ENCODE results near the gene SKP1.

SKP1 gene

GRCh38 chr5:134146651-134147518 lies 29.9 kb downstream of the SKP1 start:
- Histone ChIP-seq H3K36me3 (ENCODE audit: control insufficient read depth in 1 of 2, insufficient read depth in 2 of 2, low read length in 2 of 2) (peaks cover 48 to 73% of the 10 kb centered on the region in 2 experiments), H4K12ac (ENCODE audit: low read depth, low read length) (no peak overlapping the region), H3K79me2 (ENCODE audit: control insufficient read depth, insufficient read depth, low read length, poor library complexity) (peaks cover 4% of the 10 kb centered on the region), H3K4me3 (ENCODE audit: low read depth, low read length) (no peak overlapping the region), H3K79me1 (ENCODE audit: low read length) (no peaks in the 10 kb centered on the region), H3K9me3 (ENCODE audit: insufficient read depth, low read depth, low read length) (peaks cover 2% of the 10 kb centered on the region), H2AK5ac (ENCODE audit: low read length) (no peak overlapping the region), H3K27me3 (ENCODE audit: insufficient read depth, low read length) (no peaks in the 10 kb centered on the region), H2BK12ac (ENCODE audit: low read length) (no peak overlapping the region), H2AFZ (ENCODE audit: insufficient read depth, low read length, poor library complexity) (no peak overlapping the region), H2BK120ac (ENCODE audit: insufficient read depth, low read length, poor library complexity) (no peak overlapping the region), H2BK5ac (ENCODE audit: low read depth, low read length, poor library complexity) (no peak overlapping the region), H3K9ac (ENCODE audit: low read length) (no peak overlapping the region), H3K4me2 (ENCODE audit: low read length) (no peak overlapping the region), H3K14ac (ENCODE audit: low read length) (no peak overlapping the region), H4K91ac (ENCODE audit: low read depth, low read length) (no peak overlapping the region), H3K4me1 (ENCODE audit: control insufficient read depth in 1 of 2, insufficient read depth in 2 of 2, low read length in 2 of 2) (peaks cover 24 to 27% of the 10 kb centered on the region in 2 experiments), H3K4ac (ENCODE audit: low read depth, low read length) (no peak overlapping the region), H3K18ac (ENCODE audit: low read length) (no peak overlapping the region), H3K23ac (ENCODE audit: low read length) (no peak overlapping the region), H4K8ac (ENCODE audit: low read depth, low read length) (no peak overlapping the region), H3K27ac (ENCODE audit: low read depth, low read length) (no peak overlapping the region)
- no CpG with 5 or more reads among the region's 4 CpGs for WGBS (ENCODE audit: extremely low coverage, insufficient coverage, insufficient read length)
- DNase-seq = no peak

DNA sequence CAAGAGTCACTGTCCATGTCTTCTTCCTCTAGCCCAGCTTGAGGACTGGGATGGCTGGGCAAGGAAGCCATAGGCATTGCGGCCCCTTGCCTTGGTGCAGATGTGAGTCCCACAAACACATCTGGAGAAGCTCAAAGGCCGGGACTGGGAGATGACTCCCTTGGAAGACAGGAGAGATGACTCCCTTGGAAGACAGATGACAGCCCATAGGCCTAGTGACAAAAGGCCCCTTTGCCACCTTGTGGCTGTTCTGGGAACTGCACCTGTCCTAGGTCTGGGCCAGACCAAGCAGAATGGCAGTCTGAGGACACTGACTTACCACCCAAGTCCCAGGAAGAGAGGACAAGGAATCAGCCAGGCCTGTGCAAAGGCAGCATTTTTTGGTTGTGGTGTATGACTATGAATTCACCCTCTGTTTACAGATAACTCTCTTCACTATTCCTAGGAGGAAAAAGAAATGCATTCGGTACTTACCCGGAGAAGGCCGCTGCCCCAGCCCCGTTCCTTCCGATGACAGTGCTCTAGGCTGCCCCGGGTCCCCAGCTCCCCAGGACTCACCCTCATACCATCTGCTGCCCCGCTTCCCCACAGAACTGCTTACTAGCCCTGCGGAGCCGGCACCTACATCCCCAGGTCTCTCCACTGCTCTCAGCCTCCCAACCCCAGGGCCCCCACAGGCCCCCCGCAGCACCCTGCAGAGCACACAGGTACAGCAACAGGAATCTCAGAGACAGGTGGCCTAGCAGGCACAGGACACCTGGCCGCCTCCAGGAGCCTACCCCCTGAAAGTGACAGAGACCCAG lies 30.8 kb downstream of the SKP1 start:
- no peak overlapping the region for H2BK120ac ChIP-seq (ENCODE audit: insufficient read depth, low read length, poor library complexity)
- H4K91ac ChIP-seq (ENCODE audit: low read depth, low read length) = no peak overlapping the region
- H2AFZ ChIP-seq (ENCODE audit: insufficient read depth, low read length, poor library complexity) = no peak overlapping the region
- peak; percentile 86 to 97 for DNase-seq
- no peak overlapping the region for H2AK5ac ChIP-seq (ENCODE audit: low read length)
- peaks cover 53 to 76% of the 10 kb centered on the region in 2 experiments for H3K36me3 ChIP-seq (ENCODE audit: control insufficient read depth in 1 of 2, insufficient read depth in 2 of 2, low read length in 2 of 2)
- no peak overlapping the region for H3K9ac ChIP-seq (ENCODE audit: low read length)
- H3K79me2 ChIP-seq (ENCODE audit: control insufficient read depth, insufficient read depth, low read length, poor library complexity) = peaks cover 4% of the 10 kb centered on the region
- no peak overlapping the region for H4K8ac ChIP-seq (ENCODE audit: low read depth, low read length)
- H3K4me2 ChIP-seq (ENCODE audit: low read length) = no peak overlapping the region
- H3K9me3 ChIP-seq (ENCODE audit: insufficient read depth, low read depth, low read length) = peaks cover 2% of the 10 kb centered on the region
- H3K27me3 ChIP-seq (ENCODE audit: insufficient read depth, low read length) = no peaks in the 10 kb centered on the region
- H2BK5ac ChIP-seq (ENCODE audit: low read depth, low read length, poor library complexity) = no peak overlapping the region
- H3K4me3 ChIP-seq (ENCODE audit: low read depth, low read length) = no peak overlapping the region
- no peak overlapping the region for H3K4ac ChIP-seq (ENCODE audit: low read depth, low read length)
- H3K4me1 ChIP-seq (ENCODE audit: control insufficient read depth in 1 of 2, insufficient read depth in 2 of 2, low read length in 2 of 2) = peaks cover 24 to 28% of the 10 kb centered on the region in 2 experiments
- WGBS (ENCODE audit: extremely low coverage, insufficient coverage, insufficient read length) = no CpG with 5 or more reads among the region's 13 CpGs
- H3K18ac ChIP-seq (ENCODE audit: low read length) = no peak overlapping the region
- H3K27ac ChIP-seq (ENCODE audit: low read depth, low read length) = no peak overlapping the region
- H3K23ac ChIP-seq (ENCODE audit: low read length) = no peak overlapping the region
- H4K12ac ChIP-seq (ENCODE audit: low read depth, low read length) = no peak overlapping the region
- no peak overlapping the region for H2BK12ac ChIP-seq (ENCODE audit: low read length)
- no peak overlapping the region for H3K14ac ChIP-seq (ENCODE audit: low read length)
- H3K79me1 ChIP-seq (ENCODE audit: low read length) = no peaks in the 10 kb centered on the region

DNA sequence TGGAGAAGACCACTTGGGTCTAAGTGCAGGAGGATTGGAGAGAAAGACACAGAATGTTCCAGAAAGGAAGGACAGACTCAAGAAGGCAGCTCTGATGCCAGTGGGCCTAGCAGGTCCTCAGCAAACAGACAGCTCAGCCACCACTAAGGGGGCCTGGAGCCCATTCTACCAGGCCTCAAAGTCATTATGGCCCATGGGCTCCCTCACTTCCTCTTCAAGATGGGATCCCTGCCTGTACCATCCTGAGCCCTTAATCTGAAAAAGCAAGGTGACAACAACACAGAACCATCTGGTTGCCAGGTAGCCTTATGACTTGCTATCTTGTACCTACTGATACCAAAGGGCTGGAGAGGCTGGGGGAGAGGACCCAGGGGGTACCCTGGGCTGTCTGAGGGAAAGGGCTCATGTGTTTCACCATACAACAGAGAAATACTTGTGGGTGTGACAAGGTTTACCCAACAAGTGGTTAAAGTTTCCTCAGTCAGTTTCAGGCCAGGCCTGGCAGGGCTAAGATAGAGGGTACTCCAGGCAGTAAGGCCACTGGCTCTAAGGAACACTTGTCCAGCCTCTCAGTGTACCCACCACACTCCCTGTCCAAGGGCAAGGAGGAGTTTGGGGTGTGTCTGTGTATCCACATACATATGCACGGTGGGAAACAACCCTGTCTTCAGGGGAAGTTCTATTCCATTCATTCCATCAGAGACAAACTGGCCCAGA lies 31.6 kb downstream of the SKP1 start:
- no peak overlapping the region for H2BK5ac ChIP-seq (ENCODE audit: low read depth, low read length, poor library complexity)
- H3K9me3 ChIP-seq (ENCODE audit: insufficient read depth, low read depth, low read length) = peaks cover 2% of the 10 kb centered on the region
- peaks cover 56 to 74% of the 10 kb centered on the region in 2 experiments for H3K36me3 ChIP-seq (ENCODE audit: control insufficient read depth in 1 of 2, insufficient read depth in 2 of 2, low read length in 2 of 2)
- no peak overlapping the region for H3K14ac ChIP-seq (ENCODE audit: low read length)
- H2AFZ ChIP-seq (ENCODE audit: insufficient read depth, low read length, poor library complexity) = no peak overlapping the region
- no peaks in the 10 kb centered on the region for H3K79me1 ChIP-seq (ENCODE audit: low read length)
- H4K91ac ChIP-seq (ENCODE audit: low read depth, low read length) = no peak overlapping the region
- H3K4me3 ChIP-seq (ENCODE audit: low read depth, low read length) = no peak overlapping the region
- H4K12ac ChIP-seq (ENCODE audit: low read depth, low read length) = no peak overlapping the region
- no peaks in the 10 kb centered on the region for H3K27me3 ChIP-seq (ENCODE audit: insufficient read depth, low read length)
- H3K9ac ChIP-seq (ENCODE audit: low read length) = no peak overlapping the region
- no peak overlapping the region for H3K4ac ChIP-seq (ENCODE audit: low read depth, low read length)
- peak overlapping the region; percentile 7 for H3K27ac ChIP-seq (ENCODE audit: low read depth, low read length)
- DNase-seq = no peak
- peaks cover 28 to 32% of the 10 kb centered on the region in 2 experiments for H3K4me1 ChIP-seq (ENCODE audit: control insufficient read depth in 1 of 2, insufficient read depth in 2 of 2, low read length in 2 of 2)
- H3K23ac ChIP-seq (ENCODE audit: low read length) = no peak overlapping the region
- H2BK12ac ChIP-seq (ENCODE audit: low read length) = no peak overlapping the region
- WGBS (ENCODE audit: extremely low coverage, insufficient coverage, insufficient read length) = no CpG with 5 or more reads among the region's 1 CpG
- peak overlapping the region; percentile 34 for H3K18ac ChIP-seq (ENCODE audit: low read length)
- peaks cover 4% of the 10 kb centered on the region for H3K79me2 ChIP-seq (ENCODE audit: control insufficient read depth, insufficient read depth, low read length, poor library complexity)
- H2BK120ac ChIP-seq (ENCODE audit: insufficient read depth, low read length, poor library complexity) = no peak overlapping the region
- H3K4me2 ChIP-seq (ENCODE audit: low read length) = no peak overlapping the region
- H4K8ac ChIP-seq (ENCODE audit: low read depth, low read length) = no peak overlapping the region
- no peak overlapping the region for H2AK5ac ChIP-seq (ENCODE audit: low read length)
